Measurements from ENCODE around the gene CLEC16A.

DNA sequence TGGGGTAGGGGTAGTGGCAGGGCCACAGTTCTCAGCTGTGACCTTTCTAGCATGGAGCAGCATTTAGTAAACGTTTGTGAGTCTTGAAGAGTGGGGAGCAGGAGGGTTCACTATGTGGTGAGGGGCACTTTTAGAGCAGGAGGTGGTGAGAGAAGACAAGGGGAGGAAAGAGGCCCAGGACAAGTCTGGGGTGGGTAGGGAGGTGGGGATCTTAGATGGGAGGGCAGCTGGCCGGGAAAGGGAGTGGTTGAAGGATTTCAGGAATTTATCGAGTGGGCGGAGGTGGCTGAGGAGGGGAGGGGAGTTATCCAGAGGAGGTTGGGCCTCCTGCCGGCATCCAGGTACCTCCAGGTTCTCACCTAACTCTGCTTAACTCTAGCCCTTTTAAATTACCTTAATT lies 1.9 kb downstream of the CLEC16A start:
- TF ChIP-seq, protein P1, sequence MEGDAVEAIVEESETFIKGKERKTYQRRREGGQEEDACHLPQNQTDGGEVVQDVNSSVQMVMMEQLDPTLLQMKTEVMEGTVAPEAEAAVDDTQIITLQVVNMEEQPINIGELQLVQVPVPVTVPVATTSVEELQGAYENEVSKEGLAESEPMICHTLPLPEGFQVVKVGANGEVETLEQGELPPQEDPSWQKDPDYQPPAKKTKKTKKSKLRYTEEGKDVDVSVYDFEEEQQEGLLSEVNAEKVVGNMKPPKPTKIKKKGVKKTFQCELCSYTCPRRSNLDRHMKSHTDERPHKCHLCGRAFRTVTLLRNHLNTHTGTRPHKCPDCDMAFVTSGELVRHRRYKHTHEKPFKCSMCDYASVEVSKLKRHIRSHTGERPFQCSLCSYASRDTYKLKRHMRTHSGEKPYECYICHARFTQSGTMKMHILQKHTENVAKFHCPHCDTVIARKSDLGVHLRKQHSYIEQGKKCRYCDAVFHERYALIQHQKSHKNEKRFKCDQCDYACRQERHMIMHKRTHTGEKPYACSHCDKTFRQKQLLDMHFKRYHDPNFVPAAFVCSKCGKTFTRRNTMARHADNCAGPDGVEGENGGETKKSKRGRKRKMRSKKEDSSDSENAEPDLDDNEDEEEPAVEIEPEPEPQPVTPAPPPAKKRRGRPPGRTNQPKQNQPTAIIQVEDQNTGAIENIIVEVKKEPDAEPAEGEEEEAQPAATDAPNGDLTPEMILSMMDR (IDR thresholded peaks at IDR 0.05) = no peak
- TF ChIP-seq EZH2 (IDR thresholded peaks at IDR 0.05; ENCODE audit: borderline replicate concordance, insufficient read depth, low read depth, low read length, poor library complexity, severe bottlenecking) = no peak
